SKM-1 (cell line): ENCODE measurements around the gene NAA25.
A peak's percentile ranks its signal among the peaks of the same experiment; 100 is the strongest.
"Not testable (repeated sequence)": the region's sequence is repeated elsewhere in the genome, so short reads cannot be mapped to it uniquely, and the experiment has no call there.

Experiments used
- DNase-seq: peaks from one replicate; lab custom pipeline; 2025; ENCODE audit not compliant: unreplicated experiment; lab: John Stamatoyannopoulos, UW

The NAA25 gene

DNA sequence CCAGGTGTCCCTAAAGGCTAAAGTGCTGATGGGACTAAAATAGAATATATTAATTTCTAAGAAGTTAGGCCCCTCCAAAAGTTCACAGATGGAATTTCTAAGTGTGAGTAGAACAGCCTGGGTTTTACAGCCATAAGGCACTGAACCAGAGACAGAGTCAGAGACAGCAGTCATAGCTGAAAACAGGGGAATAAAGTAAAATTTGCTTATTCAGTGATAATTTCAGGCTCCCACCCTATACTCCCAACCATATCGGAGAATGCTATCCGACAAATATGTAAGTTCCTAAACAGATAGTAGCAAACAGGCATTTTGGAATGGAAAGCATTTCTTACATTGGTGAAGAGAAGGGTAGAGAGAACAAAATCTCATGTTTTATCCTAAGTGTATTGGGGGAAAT lies 45.3 kb downstream of the NAA25 start:
- DNase-seq = no peak

DNA sequence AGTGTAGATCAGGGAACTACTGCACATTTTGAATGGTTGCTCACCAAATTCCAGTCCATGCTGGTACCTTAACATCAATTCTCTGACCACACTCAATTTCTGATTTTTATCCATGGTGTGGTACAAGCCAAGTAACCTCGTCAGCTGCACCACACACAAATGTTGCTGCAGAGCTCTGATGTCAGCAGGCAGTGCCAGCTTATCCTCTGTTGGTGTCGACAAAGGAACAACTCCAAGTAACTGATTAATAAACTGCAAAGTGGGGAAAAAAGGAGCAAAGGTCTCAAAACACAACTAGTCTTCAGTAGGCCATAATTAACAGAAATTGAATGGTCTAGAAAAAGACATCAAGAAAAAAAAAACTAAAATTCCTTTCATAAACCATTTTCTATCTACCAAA lies 47.4 kb downstream of the NAA25 start:
- no peak for DNase-seq

DNA sequence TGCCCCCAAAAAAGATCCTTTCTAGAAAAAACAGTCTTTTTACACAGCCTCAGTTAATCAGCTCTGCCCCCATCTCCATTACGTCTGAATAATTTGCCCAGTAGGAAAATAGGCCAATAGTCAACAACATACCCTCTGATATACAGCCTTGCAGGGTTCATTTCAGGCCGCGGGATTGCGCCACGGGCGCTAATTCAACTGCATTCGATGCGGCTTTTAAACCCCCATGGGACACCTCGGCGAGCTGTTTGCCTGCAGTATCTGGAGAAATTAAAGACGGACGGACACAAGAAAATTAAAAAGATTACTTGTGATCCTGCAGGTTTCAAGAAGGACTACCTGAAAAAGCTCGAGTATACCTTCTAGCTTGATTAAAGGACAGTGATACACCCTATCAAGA lies 59.2 kb downstream of the NAA25 start:
- DNase-seq = no peak

DNA sequence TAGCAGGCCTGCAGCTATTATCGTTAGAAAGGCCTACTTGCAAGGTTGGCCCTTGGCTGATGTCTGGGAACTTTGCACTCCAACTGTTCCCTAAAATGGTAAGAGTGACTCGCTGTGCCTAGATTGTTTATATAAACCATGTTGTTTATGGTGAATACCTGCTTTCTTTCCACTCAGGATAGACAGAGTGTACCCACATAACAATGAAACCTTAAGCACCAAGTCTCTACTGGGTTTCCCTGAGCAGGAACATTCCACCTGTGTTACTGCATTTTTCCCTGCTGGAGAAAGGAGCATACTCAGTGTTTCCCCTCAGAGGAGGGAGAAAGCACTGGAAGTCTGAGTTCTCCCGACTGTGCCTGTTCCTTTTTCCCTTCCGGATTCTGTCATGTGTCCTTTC lies 62.6 kb downstream of the NAA25 start:
- DNase-seq = no peak

DNA sequence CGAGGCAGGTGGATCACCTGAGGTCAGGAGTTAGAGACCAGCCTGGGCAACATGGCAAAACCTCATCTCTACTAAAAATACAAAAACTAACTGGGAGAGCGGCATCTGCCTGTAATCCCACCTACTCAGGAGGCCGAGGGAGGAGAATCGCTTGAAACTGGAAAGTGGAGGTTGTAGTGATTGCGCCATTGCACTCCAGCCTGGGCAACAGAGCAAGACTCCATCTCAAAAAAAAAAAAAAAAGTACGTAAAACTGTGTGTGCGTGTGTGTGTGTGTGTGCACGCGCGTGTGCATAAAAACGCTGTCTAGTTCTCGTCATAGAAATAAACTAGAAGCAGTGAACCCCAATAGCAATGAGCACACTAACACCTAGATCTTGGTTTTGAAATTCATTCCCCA lies 72.0 kb downstream of the NAA25 start:
- not testable (repeated sequence) for DNase-seq

DNA sequence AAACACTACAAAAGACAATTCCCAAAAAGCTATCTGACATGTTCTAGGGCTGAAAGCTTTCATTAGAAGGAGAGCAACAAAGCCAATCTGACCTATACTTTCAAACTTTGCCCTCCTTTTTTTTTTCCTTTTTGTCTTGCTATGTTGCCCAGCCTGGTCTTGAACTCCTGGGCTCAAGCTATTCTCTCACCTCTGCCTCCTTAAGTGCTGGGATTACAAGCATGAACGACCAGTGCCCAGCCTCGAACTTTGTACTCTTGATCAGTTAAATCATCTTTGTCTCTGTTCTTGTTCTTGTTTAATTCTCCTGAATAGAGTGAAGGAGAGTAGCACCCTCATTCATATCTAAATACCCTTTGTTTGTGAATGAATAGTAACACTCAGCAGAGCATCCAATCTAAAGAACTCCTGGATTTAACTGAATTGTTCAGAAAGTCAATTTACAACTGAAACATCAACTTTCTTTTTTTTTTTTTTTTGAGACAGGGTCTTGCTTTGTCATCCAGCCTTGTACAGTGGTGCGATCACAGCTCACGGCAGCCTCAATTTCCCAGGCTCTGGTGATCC lies 73.3 kb downstream of the NAA25 start:
- no peak for DNase-seq

DNA sequence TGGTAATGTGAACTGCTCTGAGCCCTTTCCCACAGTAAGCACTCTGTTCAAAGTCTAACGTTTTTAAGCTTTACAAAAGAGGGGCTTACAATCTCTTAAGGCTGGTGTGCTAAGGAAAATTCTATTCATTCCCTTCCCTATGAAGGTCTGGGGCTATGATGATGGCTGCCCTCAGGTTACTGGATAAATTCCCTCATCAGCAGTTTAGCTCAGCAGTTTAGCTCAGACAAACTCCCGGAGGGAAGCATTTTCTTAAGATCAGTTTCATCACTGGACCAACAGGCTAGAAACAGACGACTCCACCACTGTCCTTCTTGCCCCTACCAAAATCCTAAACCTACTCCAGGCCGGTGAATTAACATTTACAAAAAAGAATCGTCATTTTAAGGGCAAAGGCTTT lies 76.3 kb downstream of the NAA25 start:
- no peak for DNase-seq

DNA sequence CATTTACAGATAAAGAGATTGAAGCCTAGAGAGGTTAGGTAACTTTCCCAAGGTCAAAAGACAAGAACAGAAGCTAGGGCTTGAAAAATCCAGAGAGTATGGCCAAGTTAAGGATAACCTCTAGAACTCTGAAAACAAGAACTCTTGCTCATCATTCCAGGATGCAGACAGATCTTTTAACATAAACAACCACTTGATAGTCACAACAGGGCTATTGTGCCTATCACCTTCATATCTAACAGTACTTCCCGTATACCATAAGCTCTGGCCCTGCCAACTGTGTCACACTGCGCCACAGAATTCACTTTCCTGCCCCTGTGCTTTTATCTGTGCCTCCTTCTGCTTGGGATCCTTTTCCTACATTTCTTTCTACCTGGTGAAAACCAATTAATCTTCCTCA lies 77.1 kb downstream of the NAA25 start:
- no peak for DNase-seq

DNA sequence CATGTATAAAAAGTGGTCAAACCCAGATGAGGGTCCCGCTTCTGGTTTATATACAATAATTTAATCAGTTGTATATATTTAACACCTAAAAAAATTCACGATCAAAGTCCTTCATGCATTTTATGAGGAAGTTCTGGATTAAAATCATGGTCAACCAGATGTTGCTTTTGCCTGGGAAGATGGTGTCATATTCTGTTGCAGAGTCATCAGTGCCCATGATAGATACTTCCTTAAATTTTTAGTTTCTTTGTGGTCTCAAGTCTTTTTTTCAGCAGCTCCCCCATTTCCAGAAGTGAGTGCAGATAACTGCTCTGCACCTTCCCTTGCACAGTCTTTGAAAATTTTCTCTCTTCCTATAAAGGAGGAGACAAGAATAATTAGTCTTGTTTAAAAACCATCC lies 79.3 kb downstream of the NAA25 start:
- DNase-seq = no peak

DNA sequence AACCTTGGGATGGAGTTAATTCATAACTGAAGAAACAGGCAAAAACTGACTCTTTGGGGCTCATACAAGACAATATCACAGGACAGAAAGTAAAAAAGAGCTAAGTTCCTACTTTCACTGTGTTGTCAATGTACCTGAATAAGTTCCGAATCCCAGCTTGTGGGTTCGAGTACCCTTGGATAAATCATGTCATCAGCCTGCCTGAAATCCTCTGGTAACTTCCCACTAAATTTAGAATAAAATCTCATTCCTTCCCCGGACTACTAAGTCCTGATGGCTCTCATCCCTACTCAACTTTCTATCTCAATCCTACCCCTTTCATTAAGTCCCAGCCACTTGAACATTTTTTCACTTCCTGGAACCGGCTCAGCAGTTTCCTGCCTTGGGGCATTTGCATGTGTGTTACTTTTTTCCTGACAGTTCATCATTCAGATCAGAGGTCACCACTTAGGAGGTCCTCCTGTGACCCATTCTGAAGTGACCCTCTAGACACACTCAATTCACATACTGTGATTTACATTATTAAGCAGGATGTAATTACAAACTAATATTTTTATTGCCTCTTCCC lies 82.7 kb downstream of the NAA25 start:
- DNase-seq = no peak

DNA sequence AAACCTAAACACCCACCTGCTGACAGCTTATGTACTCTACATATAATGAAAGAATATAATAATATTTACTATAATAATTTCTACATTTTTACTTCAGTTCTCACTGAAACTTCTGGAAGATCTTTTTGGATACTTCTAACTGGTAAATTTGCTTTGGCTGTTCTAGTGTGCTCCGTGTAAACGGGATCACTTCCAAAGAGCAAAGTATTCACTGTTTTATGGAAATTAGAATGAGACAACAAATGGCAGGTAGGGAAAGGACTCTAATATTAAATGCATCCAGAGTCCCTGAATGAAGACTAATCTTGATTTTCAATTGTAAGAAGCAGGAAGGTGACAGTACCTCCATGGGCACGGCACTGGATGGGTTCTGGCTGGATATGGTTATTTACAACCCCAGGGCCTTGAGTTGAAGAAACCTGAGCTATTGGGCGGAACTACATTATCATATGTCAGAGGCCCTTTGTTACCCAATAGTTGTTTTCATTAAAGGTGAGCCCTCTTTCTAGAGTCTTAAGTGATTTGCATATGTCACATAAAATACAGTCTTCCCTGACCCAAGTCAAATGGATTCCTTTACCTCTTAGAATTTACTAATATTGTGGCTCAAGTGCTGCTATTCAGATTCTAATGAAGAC lies 84.7 kb downstream of the NAA25 start:
- DNase-seq = no peak

DNA sequence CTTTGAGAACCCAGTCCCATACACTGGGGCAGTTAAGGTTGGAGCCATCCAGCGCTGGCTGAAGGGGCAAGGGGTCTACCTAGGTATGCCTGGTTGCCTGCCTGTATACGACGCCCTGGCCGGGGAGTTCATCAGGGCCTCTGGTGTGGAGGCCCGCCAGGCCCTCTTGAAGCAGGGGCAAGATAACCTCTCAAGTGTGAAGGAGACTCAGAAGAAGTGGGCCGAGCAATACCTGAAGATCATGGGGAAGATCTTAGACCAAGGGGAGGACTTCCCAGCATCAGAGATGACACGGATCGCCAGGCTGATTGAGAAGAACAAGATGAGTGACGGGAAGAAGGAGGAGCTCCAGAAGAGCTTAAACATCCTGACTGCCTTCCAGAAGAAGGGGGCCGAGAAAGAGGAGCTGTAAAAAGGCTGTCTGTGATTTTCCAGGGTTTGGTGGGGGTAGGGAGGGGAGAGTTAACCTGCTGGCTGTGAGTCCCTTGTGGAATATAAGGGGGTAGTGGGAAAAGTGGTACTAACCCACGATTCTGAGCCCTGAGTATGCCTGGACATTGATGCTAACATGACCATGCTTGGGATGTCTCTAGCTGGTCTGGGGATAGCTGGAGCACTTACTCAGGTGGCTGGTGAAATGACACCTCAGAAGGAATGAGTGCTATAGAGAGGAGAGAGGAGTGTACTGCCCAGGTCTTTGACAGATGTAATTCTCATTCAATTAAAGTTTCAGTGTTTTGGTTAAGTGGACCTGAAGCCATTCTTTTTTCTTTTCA lies 86.2 kb downstream of the NAA25 start:
- no peak for DNase-seq

DNA sequence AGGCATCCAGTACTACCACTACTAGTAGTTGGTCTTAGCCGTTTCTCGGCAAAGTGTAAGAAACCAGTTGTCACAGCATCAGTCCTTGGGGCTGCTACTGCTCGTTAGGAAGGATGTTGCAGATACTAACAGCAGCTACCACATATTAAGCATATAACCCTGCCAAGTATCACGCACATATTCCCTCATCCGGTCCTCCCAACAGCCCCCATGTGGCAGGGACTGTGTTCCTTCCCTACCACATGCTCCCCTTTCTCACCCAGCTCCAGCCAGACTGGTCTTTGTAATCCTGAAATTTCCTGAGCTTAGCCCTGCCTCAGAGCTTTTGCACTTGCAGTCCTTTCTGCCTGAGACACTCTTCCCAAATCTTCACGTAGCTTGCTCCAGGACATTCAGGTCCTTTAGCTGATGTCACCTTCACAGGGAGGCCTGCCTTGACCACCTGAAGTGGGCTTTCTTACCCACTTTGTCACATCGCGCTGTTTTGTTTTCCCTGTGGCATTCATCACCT lies 87.6 kb downstream of the NAA25 start:
- no peak for DNase-seq

DNA sequence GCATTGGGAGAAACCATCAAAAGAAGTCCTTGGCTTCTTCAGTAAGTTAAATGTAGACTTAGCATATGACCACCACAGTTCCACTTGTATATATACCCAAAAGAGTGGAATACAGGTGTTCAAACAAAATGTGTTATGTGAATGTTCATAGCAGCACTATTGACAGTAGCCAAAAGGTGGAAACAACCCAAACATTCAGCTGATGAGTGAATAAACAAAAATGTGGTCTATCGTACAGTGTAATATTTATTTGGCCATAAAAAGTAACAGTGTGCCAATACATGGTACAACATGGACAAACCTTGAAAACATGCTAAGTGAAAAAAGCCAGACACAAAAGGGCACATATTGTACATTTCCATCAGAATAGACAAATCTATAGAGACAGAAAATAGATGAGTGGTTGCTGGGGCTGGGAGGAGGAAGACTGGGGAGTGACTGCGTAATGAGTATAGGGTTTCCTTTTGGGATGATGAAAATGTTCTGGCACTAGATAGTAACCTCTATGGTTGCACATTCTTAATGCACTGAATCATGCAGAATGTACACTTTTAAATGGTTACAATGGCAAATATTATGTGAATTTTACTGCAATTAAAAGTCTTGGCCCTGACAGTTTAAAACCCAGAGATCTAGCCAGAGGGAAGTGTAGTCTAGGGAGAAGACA lies 89.9 kb downstream of the NAA25 start:
- no peak for DNase-seq

DNA sequence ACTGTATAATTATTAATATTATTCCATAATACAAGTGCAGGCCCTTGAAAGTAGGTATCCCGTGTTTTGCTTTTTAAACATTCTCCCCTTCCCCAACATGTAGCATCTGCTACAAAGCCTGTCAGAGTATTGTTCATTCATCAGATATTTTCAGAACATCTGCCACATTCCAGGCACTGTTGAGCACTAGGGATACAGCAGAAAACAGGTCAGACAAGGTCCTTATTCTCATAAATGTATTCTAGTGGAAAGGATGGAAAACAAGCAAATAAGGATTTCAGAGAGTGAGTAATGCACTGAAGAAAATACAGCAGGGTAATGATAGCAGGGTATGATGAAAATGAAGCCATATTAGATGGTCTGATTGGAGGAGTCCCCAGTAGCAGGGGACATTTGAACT lies 91.5 kb downstream of the NAA25 start:
- no peak for DNase-seq

DNA sequence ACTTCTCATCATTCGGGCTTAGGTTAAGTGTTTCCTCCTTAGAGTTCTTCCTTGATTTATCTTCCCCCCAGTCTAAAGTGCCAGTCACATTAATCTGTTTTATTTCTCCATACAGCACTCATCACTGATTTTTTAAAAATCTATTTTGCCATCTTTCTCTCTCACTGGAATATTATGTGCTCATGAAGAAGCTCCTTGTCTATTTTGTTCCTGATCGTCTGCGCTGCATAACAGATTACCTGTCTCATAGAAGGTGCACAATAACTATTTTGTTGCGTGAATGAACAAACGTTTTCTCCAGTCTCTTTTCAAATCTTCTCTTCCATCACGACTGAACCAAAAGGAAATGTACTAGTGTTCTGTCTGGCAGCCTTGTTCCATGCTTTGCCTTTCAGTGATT lies 92.6 kb downstream of the NAA25 start:
- DNase-seq = no peak

DNA sequence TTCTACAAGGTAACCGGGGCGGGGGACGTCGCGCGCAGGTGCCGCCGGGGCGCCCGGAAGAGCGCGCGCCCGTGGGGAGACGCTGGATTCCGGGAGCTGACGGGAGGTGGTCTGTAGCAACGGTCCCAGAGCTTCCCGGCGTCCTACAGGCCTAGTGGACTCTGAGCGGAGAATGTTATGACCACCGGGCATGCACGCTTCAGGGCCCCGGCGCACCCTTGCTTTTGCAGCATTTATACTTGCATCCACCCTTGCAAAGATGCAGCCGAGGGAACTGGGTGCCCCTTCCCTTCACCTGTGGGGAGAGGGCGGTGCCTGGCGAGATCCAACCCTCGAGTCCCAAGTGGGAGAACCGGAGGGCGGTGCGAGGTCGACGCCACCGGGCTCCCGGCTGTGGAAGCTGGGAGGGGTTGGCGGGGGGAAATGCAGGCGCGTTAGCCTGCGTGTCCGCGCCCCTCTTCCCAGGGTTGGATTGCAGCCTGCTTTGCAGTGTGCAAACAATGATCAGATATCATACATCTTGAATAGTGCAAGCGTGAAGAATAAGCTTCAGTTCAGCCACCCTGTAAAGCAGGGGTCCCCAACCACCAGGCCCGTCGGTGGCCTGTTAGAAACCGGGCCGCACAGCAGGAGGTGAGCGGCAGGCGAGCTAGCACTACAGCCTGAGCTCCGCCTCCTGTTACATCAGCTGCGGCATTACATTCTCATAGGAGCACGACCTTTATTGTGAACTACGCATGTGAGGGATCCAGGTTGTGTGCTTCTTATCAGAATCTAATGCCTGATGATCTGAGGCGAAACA lies 94.8 kb downstream of the NAA25 start:
- no peak for DNase-seq

DNA sequence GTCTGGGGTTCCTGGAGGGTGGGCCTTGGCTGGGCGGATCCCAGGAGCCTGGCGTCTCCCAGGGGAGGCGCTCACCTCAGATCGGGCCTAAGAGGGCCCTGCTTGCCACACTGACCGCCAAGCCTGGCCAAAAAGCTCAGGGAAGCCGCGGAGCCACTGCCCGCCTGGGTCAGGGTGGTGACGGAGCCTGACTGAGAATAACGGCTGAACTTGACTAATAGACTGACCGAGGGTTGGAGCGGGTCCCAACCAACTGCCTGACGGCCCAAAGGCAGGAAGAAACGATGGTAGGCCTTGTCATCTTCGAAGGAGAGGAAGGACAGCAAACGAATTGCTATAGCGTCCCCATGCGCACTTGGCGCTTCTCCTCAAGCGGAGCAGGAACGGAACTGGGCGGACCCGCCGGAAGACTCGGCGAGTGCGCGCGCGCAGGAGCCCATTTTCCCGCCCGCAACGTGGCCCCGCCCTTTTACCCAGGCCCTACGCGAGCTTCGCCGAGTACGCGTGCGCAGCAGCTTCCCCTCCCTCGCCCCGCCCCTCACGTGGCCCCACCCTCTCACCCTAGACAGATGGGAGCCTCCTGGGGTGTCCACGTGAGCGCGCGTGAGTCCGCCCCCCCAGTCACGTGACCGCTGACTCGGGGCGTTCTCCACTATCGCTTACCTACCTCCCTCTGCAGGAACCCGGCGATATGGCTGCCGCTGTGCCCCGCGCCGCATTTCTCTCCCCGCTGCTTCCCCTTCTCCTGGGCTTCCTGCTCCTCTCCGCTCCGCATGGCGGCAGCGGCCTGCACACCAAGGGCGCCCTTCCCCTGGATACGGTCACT lies 95.6 kb downstream of the NAA25 start, which contains the start of the genes ERP29 and TMEM116:
Gene ERP29 (plus strand): TSS at position 652 of the 826 bp plus-strand sequence. CDS start 40 bp downstream, at position 692.
Gene TMEM116 (minus strand): TSS at position 391 of the 826 bp plus-strand sequence. CDS start 7,895 bp downstream, outside the sequence.
- DNase-seq = peak; percentile 69

DNA sequence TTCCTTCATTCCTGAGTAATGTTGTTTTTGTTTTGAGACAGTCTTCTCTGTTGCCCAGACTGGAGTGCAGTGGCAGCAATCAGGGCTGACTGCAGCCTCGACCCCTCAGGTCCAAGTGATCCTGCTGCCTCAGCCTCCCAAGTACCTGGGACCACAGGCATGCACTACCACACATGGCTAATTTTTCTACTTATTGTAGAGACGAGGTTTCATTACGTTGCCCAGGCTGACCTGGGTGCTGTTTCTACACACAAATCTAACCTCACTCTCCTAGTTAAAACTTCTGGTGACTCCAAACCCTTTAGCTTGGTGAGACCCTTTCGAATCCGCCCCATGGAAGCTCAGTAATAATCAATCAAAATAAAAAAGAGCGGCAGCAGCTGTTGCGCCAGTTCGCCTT lies 96.9 kb downstream of the NAA25 start:
- DNase-seq = no peak
